IMR-90 (cell line): ENCODE results near the gene TMEM37. TPM values are rescaled to one million over a fixed set of nuclear protein-coding genes. Genes with fewer than 3 reads are reported as not detected.

Source experiments
- ATAC-seq: fragments of 200-7000 bp; cut with Tn5 transposase; 2 replicates; pipeline ENCODE4 v1.9.1; 2020; ENCODE audit warnings: low read depth, mild to moderate bottlenecking, moderate library complexity
- BruUV-seq: library from RNA; stranded (reverse); fragments of 400-500 nt; replicated peaks from 2 replicates; lab custom pipeline; 2021; lab: Mats Ljungman, UMichigan
- CTCF ChIA-PET: fragments of 300-600 bp; formaldehyde crosslinking; extraction: SDS; loops from one replicate; lab custom pipeline; 2021; ENCODE audit warnings: antibody characterized with exemption; lab: Yijun Ruan, JAX
- POLR2A ChIA-PET: fragments of 300-600 bp; sonication (Branson Sonifier 250); formaldehyde crosslinking; loops from one replicate; lab custom pipeline; 2022; ENCODE audit warnings: antibody characterized with exemption; ENCODE audit not compliant: unreplicated experiment; lab: Charles Lee
- DNase-seq: peaks from one replicate; pipeline ENCODE4 v3.0.0; 2013
- H2AFZ ChIP-seq: replicated peaks from 2 replicates; pipeline ENCODE3; 2013; ENCODE audit warnings: low read length, mild to moderate bottlenecking; ENCODE audit not compliant: poor library complexity
- H2AK5ac ChIP-seq: 2 replicates; pipeline ENCODE4 v1.6.1; 2013; ENCODE audit warnings: low read depth, low read length, inconsistent platforms
- H2AK9ac ChIP-seq: replicated peaks from 2 replicates; pipeline ENCODE3; 2013; ENCODE audit warnings: mild to moderate bottlenecking, low read depth, low read length, moderate library complexity; ENCODE audit not compliant: poor library complexity
- H2BK120ac ChIP-seq: 2 replicates; pipeline ENCODE4 v1.6.1; 2013; ENCODE audit warnings: low read depth, low read length, inconsistent platforms
- H2BK15ac ChIP-seq: 3 replicates; pipeline ENCODE4 v1.6.1; 2013; ENCODE audit warnings: low read depth, low read length, inconsistent platforms
- H2BK20ac ChIP-seq: 2 replicates; pipeline ENCODE4 v1.6.1; 2013; ENCODE audit warnings: low read depth, mild to moderate bottlenecking, inconsistent platforms, low read length, moderate library complexity
- H2BK5ac ChIP-seq: 2 replicates; pipeline ENCODE4 v1.6.1; 2013; ENCODE audit warnings: mild to moderate bottlenecking, low read depth, low read length, inconsistent platforms; ENCODE audit not compliant: poor library complexity, severe bottlenecking
- H3K14ac ChIP-seq: replicated peaks from 2 replicates; pipeline ENCODE4 v1.6.1; 2013; ENCODE audit warnings: low read depth, low read length, inconsistent platforms
- H3K18ac ChIP-seq: 2 replicates; pipeline ENCODE4 v1.6.1; 2013; ENCODE audit warnings: low read depth, low read length, control low read depth
- H3K23ac ChIP-seq: 2 replicates; pipeline ENCODE4 v1.6.1; 2013; ENCODE audit warnings: low read depth, low read length, inconsistent platforms
- H3K27ac ChIP-seq: 2 replicates; pipeline ENCODE4 v1.5.1; 2013; ENCODE audit warnings: mild to moderate bottlenecking, control low read depth, low read length; ENCODE audit not compliant: insufficient read depth
- H3K27me3 ChIP-seq: 2 replicates; pipeline ENCODE4 v1.6.1; 2013; ENCODE audit warnings: low read length; ENCODE audit not compliant: control insufficient read depth, insufficient read depth
- H3K36me3 ChIP-seq: 2 replicates; pipeline ENCODE4 v1.6.1; 2013; ENCODE audit warnings: low read length, mixed read lengths; ENCODE audit not compliant: control insufficient read depth, insufficient read depth
- H3K4ac ChIP-seq: 2 replicates; pipeline ENCODE4 v1.6.1; 2013; ENCODE audit warnings: low read depth, low read length, inconsistent platforms
- H3K4me1 ChIP-seq: 2 replicates; pipeline ENCODE4 v1.6.1; 2013; ENCODE audit warnings: low read length, mixed read lengths; ENCODE audit not compliant: control insufficient read depth, insufficient read depth
- H3K4me2 ChIP-seq: 2 replicates; pipeline ENCODE4 v1.6.1; 2013; ENCODE audit warnings: low read depth, mild to moderate bottlenecking, control low read depth, low read length, moderate library complexity
- H3K4me3 ChIP-seq: 2 replicates; pipeline ENCODE4 v1.5.1; 2013; ENCODE audit warnings: low read depth, mild to moderate bottlenecking, control low read depth, low read length, moderate library complexity; ENCODE audit not compliant: insufficient read depth
- H3K56ac ChIP-seq: 2 replicates; pipeline ENCODE4 v1.6.1; 2013; ENCODE audit warnings: low read length, inconsistent platforms; ENCODE audit not compliant: insufficient read depth; ENCODE audit errors: extremely low read depth
- H3K79me1 ChIP-seq, 2 experiments: 2 replicates each; pipeline ENCODE4 v1.6.1; 2013; ENCODE audit warnings: low read length in 2 of 2, inconsistent platforms in 1 of 2, low read depth in 1 of 2
- H3K9ac ChIP-seq: 2 replicates; pipeline ENCODE4 v1.6.1; 2013; ENCODE audit warnings: low read depth, low read length, control low read depth
- H3K9me1 ChIP-seq: 2 replicates; pipeline ENCODE4 v1.6.1; 2013; ENCODE audit warnings: low read length, inconsistent platforms; ENCODE audit not compliant: insufficient read depth
- H3K9me3 ChIP-seq: 2 replicates; pipeline ENCODE4 v1.6.1; 2013; ENCODE audit warnings: low read length; ENCODE audit not compliant: control insufficient read depth, insufficient read depth
- H4K20me1 ChIP-seq: 2 replicates; pipeline ENCODE4 v1.6.1; 2013; ENCODE audit warnings: low read length, inconsistent platforms; ENCODE audit not compliant: insufficient read depth
- H4K5ac ChIP-seq: 2 replicates; pipeline ENCODE4 v1.6.1; 2013; ENCODE audit warnings: mild to moderate bottlenecking, low read depth, low read length, control low read depth
- H4K8ac ChIP-seq, 2 experiments: 2 replicates each; pipeline ENCODE4 v1.6.1; 2013; ENCODE audit warnings: low read depth in 2 of 2, low read length in 2 of 2, control low read depth in 1 of 2, inconsistent platforms in 1 of 2
- H4K91ac ChIP-seq: 2 replicates; pipeline ENCODE4 v1.6.1; 2013; ENCODE audit warnings: low read depth, low read length, inconsistent platforms; ENCODE audit not compliant: insufficient read depth
- BHLHE40 ChIP-seq: fragments of 150-350 bp; IDR thresholded peaks from 2 replicates; pipeline ENCODE4 v1.6.1; 2016; ENCODE audit warnings: mild to moderate bottlenecking, low read depth, low read length
- CEBPB ChIP-seq: IDR thresholded peaks from 2 replicates; pipeline ENCODE4 v1.6.1; 2012; ENCODE audit warnings: low read depth, low read length, improper control_type of control experiment
- CHD1 ChIP-seq: IDR thresholded peaks from 2 replicates; pipeline ENCODE4 v1.6.1; 2012; ENCODE audit warnings: low read depth, low read length, improper control_type of control experiment
- ELK1 ChIP-seq: fragments of 150-350 bp; IDR thresholded peaks from 2 replicates; pipeline ENCODE4 v1.6.1; 2016; ENCODE audit warnings: low read depth, mild to moderate bottlenecking, low read length, moderate library complexity, borderline replicate concordance
- MAFK ChIP-seq: IDR thresholded peaks from 2 replicates; pipeline ENCODE4 v1.6.1; 2012; ENCODE audit warnings: low read depth, low read length, improper control_type of control experiment
- MAZ ChIP-seq: IDR thresholded peaks from 2 replicates; pipeline ENCODE4 v1.6.1; 2012; ENCODE audit warnings: low read depth, mild to moderate bottlenecking, low read length, improper control_type of control experiment, moderate library complexity, borderline replicate concordance
- MXI1 ChIP-seq: IDR thresholded peaks from 2 replicates; pipeline ENCODE4 v1.6.1; 2012; ENCODE audit warnings: low read depth, mild to moderate bottlenecking, low read length, moderate library complexity, borderline replicate concordance
- NFE2L2 ChIP-seq: fragments of 150-350 bp; IDR thresholded peaks from 2 replicates; pipeline ENCODE4 v1.6.1; 2016; ENCODE audit warnings: low read depth, mild to moderate bottlenecking, low read length
- POLR2A ChIP-seq: IDR thresholded peaks from 2 replicates; pipeline ENCODE4 v1.6.1; 2012; ENCODE audit warnings: mild to moderate bottlenecking, low read depth, low read length
- RAD21 ChIP-seq: IDR thresholded peaks from 2 replicates; pipeline ENCODE4 v1.6.1; 2012; ENCODE audit warnings: low read length, improper control_type of control experiment
- RCOR1 ChIP-seq: IDR thresholded peaks from 2 replicates; pipeline ENCODE4 v1.6.1; 2012; ENCODE audit warnings: mild to moderate bottlenecking, low read length, improper control_type of control experiment; ENCODE audit not compliant: insufficient replicate concordance
- RFX5 ChIP-seq: IDR thresholded peaks from 2 replicates; pipeline ENCODE4 v1.8.0; 2012; ENCODE audit warnings: low read depth, mild to moderate bottlenecking, low read length, moderate library complexity
- WGBS, 2 experiments: methylation state at CpG; one replicate each; pipeline versions ENCODE4 v1.1.5 to v1.1.7; 2013; ENCODE audit warnings: missing lambda C conversion rate in 2 of 2; ENCODE audit not compliant: insufficient read length in 1 of 2; ENCODE audit errors: extremely low coverage in 2 of 2; 5-methylcytosine and 5-hydroxymethylcytosine counted together
- dilution Hi-C: fragments of 300-500 bp; cut with HindIII; formaldehyde crosslinking; loops from one replicate; pipeline ENCODE4 v1.14.3; 2018; ENCODE audit warnings: low sequenced_read_pairs; ENCODE audit not compliant: unreplicated experiment
- in situ Hi-C: fragments of 300-500 bp; cut with MboI; formaldehyde crosslinking; loops from 3 replicates; pipeline ENCODE4 v1.14.3; 2019; ENCODE audit warnings: low sequenced_read_pairs, inconsistent platforms, mixed read lengths
- intact Hi-C: fragments of 100-400 bp; cut with micrococcal nuclease; formaldehyde crosslinking; loops from 2 replicates; pipeline ENCODE4 v1.10.0; 2022
- polyA plus RNA-seq, 3 experiments: library from polyadenylated mRNA; depleted of rRNA; stranded (reverse); fragments of >200 nt; gene quantifications; 2 replicates each; pipeline ENCODE4 v1.2.3, GENCODE V29; 2012; ENCODE audit warnings: low replicate concordance in 1 of 3
- total RNA-seq: library from RNA; depleted of rRNA; stranded (reverse); fragments of >200 nt; gene quantifications from 2 replicates; pipeline ENCODE4 v1.2.3, GENCODE V29; 2012
- TF ChIP-seq, protein P1 (sequence below): fragments of 150-350 bp; IDR thresholded peaks from 2 replicates; pipeline ENCODE4 v1.6.1; 2017; ENCODE audit warnings: mild to moderate bottlenecking, antibody characterized with exemption, low read length, low read depth

The TMEM37 gene
- total and polyA plus RNA-seq, 2 of the 4 experiments (the other 2 are of a cell fraction), result under 0.01 to 0.39 TPM

DNA sequence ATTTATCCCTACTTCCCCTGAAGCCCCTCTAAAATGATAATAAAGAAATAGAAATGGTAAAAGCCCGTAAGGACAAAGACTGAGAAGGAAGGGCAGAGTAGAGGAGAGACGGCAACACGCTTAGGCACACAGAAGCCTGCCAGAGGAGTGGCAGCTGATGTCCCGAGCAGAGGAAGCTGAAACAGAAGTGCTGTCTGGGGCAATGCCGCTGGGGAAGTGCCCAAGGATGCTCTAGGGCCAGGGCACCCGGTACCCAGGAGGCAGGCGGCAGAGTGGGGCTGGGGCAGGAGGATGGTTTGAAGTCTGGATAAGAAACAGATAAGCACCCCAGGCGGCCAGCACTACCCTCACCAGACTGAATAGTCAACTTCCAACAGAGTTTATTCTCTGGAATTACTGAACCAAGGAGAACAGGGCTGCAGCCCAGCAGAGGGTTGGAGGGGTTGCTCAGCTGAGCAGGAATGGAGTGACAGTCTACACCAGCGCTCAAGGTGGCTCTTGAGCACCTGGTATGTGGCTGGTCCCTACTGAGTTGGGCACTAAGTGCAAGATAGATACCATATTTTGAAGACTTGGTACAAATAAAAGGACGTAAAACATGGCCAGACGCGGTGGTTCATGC, 22.4 kb downstream of the TMEM37 start:
- DNase-seq (no peak), ATAC-seq (no peak)
- no peaks in the 10 kb centered on the region for H4K20me1 ChIP-seq
- no peak overlapping the region for H4K5ac ChIP-seq
- H3K18ac ChIP-seq, result no peak overlapping the region
- no peak for TF ChIP-seq NFE2L2
- TF ChIP-seq POLR2A, result no peak
- no peak for TF ChIP-seq RFX5
- TF ChIP-seq RCOR1, result no peak
- TF ChIP-seq MAZ, result no peak
- TF ChIP-seq, protein P1, sequence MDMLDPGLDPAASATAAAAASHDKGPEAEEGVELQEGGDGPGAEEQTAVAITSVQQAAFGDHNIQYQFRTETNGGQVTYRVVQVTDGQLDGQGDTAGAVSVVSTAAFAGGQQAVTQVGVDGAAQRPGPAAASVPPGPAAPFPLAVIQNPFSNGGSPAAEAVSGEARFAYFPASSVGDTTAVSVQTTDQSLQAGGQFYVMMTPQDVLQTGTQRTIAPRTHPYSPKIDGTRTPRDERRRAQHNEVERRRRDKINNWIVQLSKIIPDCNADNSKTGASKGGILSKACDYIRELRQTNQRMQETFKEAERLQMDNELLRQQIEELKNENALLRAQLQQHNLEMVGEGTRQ, result no peak
- TF ChIP-seq ELK1, result no peak
- TF ChIP-seq BHLHE40, result no peak
- TF ChIP-seq MAFK, result no peak
- TF ChIP-seq MXI1, result no peak
- no peak for TF ChIP-seq CHD1
- TF ChIP-seq CEBPB, result no peak
- no peak for TF ChIP-seq RAD21
- CTCF ChIA-PET, result no interaction called here
- no peaks in the 10 kb centered on the region for H3K36me3 ChIP-seq
- H2BK20ac ChIP-seq, result no peak overlapping the region
- H2BK15ac ChIP-seq, result no peak overlapping the region
- no peak overlapping the region for H3K27ac ChIP-seq
- H3K56ac ChIP-seq, result no peak overlapping the region
- in situ Hi-C loops (no loop called here), dilution Hi-C loops (no loop called here), intact Hi-C loops (no loop called here)
- no peak overlapping the region for H4K8ac ChIP-seq
- no peaks in the 10 kb centered on the region for H3K79me1 ChIP-seq
- H2AK9ac ChIP-seq, result no peak overlapping the region
- no peak overlapping the region for H2BK120ac ChIP-seq
- no peaks in the 10 kb centered on the region for H3K4me1 ChIP-seq
- H2BK5ac ChIP-seq, result no peak overlapping the region
- H3K4me2 ChIP-seq, result no peak overlapping the region
- no peak overlapping the region for H3K14ac ChIP-seq
- no peak overlapping the region for H4K91ac ChIP-seq
- no peak overlapping the region for H3K23ac ChIP-seq
- no peak overlapping the region for H3K4me3 ChIP-seq
- POLR2A ChIA-PET, result no interaction called here
- no TSS peak for BruUV-seq
- H3K27me3 ChIP-seq, result peaks cover 10% of the 10 kb centered on the region
- H3K9me1 ChIP-seq, result no peaks in the 10 kb centered on the region
- no peaks in the 10 kb centered on the region for H3K9me3 ChIP-seq
- no peak overlapping the region for H2AK5ac ChIP-seq
- no peak overlapping the region for H2AFZ ChIP-seq
- WGBS, 2 experiments, result 39% methylated on average over 4 of the region's 12 CpGs; no CpG with 5 or more reads in 1 of the 2 experiments
- no peak overlapping the region for H3K4ac ChIP-seq
- no peak overlapping the region for H3K9ac ChIP-seq
